ENCODE measurements around the gene PHF12. TPM values are rescaled to one million over a fixed set of nuclear protein-coding genes. Genes with fewer than 3 reads are reported as not detected.

Gene PHF12
- total and polyA plus RNA-seq, 8 donors, result 8.3 to 206 (median 24.7) TPM

DNA sequence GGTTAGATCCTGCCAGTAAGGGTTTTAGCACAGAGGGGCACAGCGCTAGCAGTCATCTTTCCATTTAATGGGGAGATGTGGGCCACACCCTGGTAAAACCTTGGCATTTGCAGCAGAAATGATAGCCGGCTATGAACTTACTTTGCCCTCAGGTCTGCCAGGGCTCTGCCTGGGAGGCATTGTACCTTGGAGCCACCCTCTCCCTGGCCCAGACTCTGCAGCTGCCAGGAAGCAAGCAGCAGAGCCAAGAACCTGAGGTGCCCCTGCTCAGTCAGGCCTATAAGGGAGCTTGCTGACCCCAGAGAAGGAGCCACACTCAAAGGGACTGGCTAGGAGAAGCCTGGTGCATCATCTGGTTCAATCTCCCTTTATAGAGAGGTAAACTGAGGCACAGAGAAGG lies 23.7 kb upstream of the PHF12 start:
- Histone ChIP-seq H3K36me3 (no peaks in the 10 kb centered on the region), H3K27me3 (no peaks in the 10 kb centered on the region), H3K9me3 (no peaks in the 10 kb centered on the region), H3K4me1 (peaks cover 0 to 14% (median 0%) of the 10 kb centered on the region in 4 donors), H3K4me3 (no peak overlapping the region), H3K27ac (no peak overlapping the region)
- intact Hi-C loops (cut with DNase I; ENCODE audit: low total_unique reads), result no loop called here
- 65 to 83% (median 66%) methylated on average over 2 of the region's 2 CpGs for WGBS, 5 donors
- DNase-seq, result no peak
- TF ChIP-seq POLR2A (IDR thresholded peaks at IDR 0.05), result no peak
- TF ChIP-seq POLR2AphosphoS5 (IDR thresholded peaks at IDR 0.05), result no peak
- TF ChIP-seq, protein P1, sequence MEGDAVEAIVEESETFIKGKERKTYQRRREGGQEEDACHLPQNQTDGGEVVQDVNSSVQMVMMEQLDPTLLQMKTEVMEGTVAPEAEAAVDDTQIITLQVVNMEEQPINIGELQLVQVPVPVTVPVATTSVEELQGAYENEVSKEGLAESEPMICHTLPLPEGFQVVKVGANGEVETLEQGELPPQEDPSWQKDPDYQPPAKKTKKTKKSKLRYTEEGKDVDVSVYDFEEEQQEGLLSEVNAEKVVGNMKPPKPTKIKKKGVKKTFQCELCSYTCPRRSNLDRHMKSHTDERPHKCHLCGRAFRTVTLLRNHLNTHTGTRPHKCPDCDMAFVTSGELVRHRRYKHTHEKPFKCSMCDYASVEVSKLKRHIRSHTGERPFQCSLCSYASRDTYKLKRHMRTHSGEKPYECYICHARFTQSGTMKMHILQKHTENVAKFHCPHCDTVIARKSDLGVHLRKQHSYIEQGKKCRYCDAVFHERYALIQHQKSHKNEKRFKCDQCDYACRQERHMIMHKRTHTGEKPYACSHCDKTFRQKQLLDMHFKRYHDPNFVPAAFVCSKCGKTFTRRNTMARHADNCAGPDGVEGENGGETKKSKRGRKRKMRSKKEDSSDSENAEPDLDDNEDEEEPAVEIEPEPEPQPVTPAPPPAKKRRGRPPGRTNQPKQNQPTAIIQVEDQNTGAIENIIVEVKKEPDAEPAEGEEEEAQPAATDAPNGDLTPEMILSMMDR (IDR thresholded peaks at IDR 0.05), result no peak
- no peak for TF ChIP-seq EP300 (IDR thresholded peaks at IDR 0.05)

DNA sequence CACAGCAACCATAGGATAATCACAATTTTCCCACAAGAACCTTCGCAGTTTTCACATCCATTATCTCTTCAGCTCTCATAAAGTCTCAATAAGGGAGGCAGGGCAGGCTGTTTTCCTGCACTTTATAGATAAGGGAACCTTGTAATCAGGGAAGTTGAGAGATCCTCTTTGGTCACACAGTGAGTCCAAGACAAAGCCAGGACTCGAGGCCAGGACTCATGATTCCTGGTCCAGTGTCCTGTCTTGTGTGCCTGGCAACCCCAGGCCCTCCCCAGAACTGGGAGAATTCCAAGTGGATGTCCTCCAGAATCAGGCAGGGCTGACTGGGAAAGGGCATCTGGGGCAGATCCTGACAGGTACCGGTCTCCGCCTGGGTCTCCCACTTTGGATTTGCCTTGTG lies 23.1 kb upstream of the PHF12 start:
- TF ChIP-seq EP300 (IDR thresholded peaks at IDR 0.05), result no peak
- TF ChIP-seq, protein P1 (IDR thresholded peaks at IDR 0.05), result no peak
- no peak for TF ChIP-seq POLR2A (IDR thresholded peaks at IDR 0.05)
- no peak for TF ChIP-seq POLR2AphosphoS5 (IDR thresholded peaks at IDR 0.05)
- no peak for DNase-seq
- Histone ChIP-seq H3K9me3 (no peaks in the 10 kb centered on the region), H3K27me3 (no peaks in the 10 kb centered on the region), H3K4me1 (peaks cover 0 to 16% (median 0%) of the 10 kb centered on the region in 4 donors), H3K4me3 (no peak overlapping the region), H3K27ac (no peak overlapping the region), H3K36me3 (no peaks in the 10 kb centered on the region)
- WGBS, 5 donors, result 67 to 76% (median 72%) methylated on average over 2 to 4 of the region's 4 CpGs
- intact Hi-C loops (cut with DNase I; ENCODE audit: low total_unique reads), result no loop called here

DNA sequence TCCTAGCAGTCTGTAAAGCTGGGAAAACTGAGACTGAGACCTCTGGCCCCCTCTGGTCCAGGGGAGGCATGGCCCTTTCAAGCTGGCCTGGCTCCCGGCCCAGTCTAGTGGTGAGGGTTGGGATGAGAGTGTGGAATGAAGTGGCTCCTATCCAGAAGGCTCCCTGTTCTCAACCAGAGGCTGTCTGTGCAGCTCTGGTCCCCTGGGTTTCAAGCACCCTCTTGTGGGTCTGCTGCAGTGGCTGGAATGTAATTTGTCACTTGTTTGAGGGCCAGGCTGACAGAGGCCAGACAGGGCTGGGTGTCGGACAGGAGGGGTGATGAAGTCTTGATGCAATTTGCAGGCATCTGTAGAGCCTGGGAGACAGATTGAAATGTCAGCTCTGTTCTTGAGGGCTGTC lies 22.1 kb upstream of the PHF12 start:
- H3K27me3 ChIP-seq, result no peaks in the 10 kb centered on the region
- peak in 1 of 2 donors; percentile 61 for DNase-seq
- 65 to 73% (median 70%) methylated on average over 2 of the region's 2 CpGs for WGBS, 5 donors
- H3K36me3 ChIP-seq, result no peaks in the 10 kb centered on the region
- peaks cover 0 to 18% (median 0%) of the 10 kb centered on the region in 4 donors for H3K4me1 ChIP-seq
- no peak overlapping the region for H3K27ac ChIP-seq
- TF ChIP-seq POLR2A (IDR thresholded peaks at IDR 0.05) (no peak), POLR2AphosphoS5 (IDR thresholded peaks at IDR 0.05) (no peak), EP300 (IDR thresholded peaks at IDR 0.05) (no peak)
- TF ChIP-seq, protein P1 (IDR thresholded peaks at IDR 0.05), result no peak
- no peaks in the 10 kb centered on the region for H3K9me3 ChIP-seq
- H3K4me3 ChIP-seq, result no peak overlapping the region
- intact Hi-C loops (cut with DNase I; ENCODE audit: low total_unique reads), result no loop called here

DNA sequence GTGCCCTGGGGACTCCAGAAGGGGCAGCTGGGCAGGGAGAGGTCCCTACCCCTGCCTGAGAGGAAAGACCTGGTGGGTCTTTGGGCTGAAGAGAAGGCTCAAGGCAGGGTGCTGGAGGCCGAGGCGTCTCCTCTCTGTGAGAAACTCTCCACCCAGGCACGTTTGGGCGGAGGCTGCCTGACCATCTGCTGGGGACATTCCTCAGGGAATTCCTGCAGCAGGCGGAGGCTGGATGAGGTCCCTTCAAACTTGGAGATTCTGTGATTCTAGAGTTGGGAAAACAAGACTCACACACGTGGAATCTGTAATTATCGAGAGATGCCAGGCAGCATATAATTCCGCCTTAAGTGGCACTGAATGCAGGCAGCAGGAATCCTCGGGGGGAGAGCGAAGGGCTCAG lies 21.1 kb upstream of the PHF12 start:
- Histone ChIP-seq H3K27me3 (no peaks in the 10 kb centered on the region), H3K4me1 (peaks cover 0 to 26% (median 0%) of the 10 kb centered on the region in 4 donors), H3K9me3 (no peaks in the 10 kb centered on the region), H3K4me3 (no peak overlapping the region), H3K36me3 (no peaks in the 10 kb centered on the region), H3K27ac (no peak overlapping the region)
- intact Hi-C loops (cut with DNase I; ENCODE audit: low total_unique reads), result no loop called here
- no peak for TF ChIP-seq POLR2A (IDR thresholded peaks at IDR 0.05)
- no peak for TF ChIP-seq EP300 (IDR thresholded peaks at IDR 0.05)
- no peak for TF ChIP-seq POLR2AphosphoS5 (IDR thresholded peaks at IDR 0.05)
- TF ChIP-seq, protein P1 (IDR thresholded peaks at IDR 0.05), result no peak
- DNase-seq, result no peak
- WGBS, 5 donors, result 64 to 79% (median 71%) methylated on average over 10 of the region's 10 CpGs
